Prostate gland (tissue), 2 donors: ENCODE results near the gene FRMD4A.

Experiments
- POLR2A ChIP-seq: fragments of 450-650 bp; IDR thresholded peaks from one replicate; pipeline ENCODE4 v1.6.1; 2016; ENCODE audit warnings: antibody characterized with exemption, mild to moderate bottlenecking
- POLR2AphosphoS5 ChIP-seq: sonication (generic); formaldehyde crosslinking; IDR thresholded peaks from one replicate; pipeline ENCODE4 v1.6.1; 2017; ENCODE audit warnings: antibody characterized with exemption
- TF ChIP-seq, protein P1 (sequence below), 4 experiments: fragments of 200-600 bp in 2 of 4; fragments of 450-650 bp in 2 of 4; sonication (generic) in 2 of 4; IDR thresholded peaks; 1 replicate in 3 of 4; 2 replicates in 1 of 4; pipeline ENCODE4 v1.5.1; 2016 to 2019; ENCODE audit warnings: antibody characterized with exemption in 4 of 4, mild to moderate bottlenecking in 2 of 4, moderate library complexity in 2 of 4

DNA sequence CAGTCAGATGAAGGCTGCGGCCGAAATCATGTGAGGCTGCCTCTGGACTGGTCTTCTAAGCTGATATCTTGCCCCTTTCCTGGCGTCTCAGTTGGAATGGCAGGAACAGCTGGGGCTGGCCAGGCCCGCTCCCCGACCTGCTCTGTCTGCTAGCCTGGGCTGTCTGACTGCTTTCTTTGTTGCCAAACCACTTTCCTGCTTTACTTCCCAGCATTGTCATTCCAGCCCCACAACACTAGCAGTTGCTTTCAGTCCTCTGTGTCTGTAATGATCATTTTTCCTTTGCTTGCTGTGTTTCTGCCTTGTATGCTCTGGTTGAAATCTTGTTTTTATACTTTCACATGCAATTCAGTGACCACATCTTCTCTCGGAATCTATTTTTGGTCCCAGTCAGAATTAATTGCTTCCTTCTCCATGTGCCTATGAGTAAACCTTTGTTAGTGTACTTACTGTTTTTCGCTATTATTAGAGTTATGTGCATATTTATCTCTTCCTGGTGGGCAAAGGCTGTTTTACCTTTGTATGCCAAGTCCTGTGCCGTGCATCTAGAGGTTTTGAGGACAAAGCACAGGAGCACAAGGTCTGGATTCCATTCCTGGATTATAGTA, 722.4 kb downstream of the FRMD4A start:
- TF ChIP-seq, protein P1, sequence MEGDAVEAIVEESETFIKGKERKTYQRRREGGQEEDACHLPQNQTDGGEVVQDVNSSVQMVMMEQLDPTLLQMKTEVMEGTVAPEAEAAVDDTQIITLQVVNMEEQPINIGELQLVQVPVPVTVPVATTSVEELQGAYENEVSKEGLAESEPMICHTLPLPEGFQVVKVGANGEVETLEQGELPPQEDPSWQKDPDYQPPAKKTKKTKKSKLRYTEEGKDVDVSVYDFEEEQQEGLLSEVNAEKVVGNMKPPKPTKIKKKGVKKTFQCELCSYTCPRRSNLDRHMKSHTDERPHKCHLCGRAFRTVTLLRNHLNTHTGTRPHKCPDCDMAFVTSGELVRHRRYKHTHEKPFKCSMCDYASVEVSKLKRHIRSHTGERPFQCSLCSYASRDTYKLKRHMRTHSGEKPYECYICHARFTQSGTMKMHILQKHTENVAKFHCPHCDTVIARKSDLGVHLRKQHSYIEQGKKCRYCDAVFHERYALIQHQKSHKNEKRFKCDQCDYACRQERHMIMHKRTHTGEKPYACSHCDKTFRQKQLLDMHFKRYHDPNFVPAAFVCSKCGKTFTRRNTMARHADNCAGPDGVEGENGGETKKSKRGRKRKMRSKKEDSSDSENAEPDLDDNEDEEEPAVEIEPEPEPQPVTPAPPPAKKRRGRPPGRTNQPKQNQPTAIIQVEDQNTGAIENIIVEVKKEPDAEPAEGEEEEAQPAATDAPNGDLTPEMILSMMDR (IDR thresholded peaks at IDR 0.05) = no peak
- no peak for TF ChIP-seq POLR2A
- TF ChIP-seq POLR2AphosphoS5 = peak; percentile 61
